GM23338 (cell line): Measurements from ENCODE around the gene AGAP2. TPM values are rescaled to one million over a fixed set of nuclear protein-coding genes. Genes with fewer than 3 reads are reported as not detected.

ENCODE experiments used
- ATAC-seq: fragments of 200-7000 bp; cut with Tn5 transposase; 3 replicates; pipeline ENCODE4 v1.9.1; 2020
- DNase-seq: peaks from one replicate; pipeline ENCODE4 v3.0.0-alpha.2; 2015; ENCODE audit warnings: low spot score
- H2AFZ ChIP-seq: fragments of 200-600 bp; sonication (generic); 2 replicates; pipeline ENCODE4 v1.8.0; 2016; ENCODE audit warnings: antibody characterized with exemption, mild to moderate bottlenecking, moderate library complexity
- H3F3A ChIP-seq: fragments of 200-600 bp; sonication (generic); replicated peaks from 2 replicates; pipeline ENCODE4 v1.8.0; 2017; ENCODE audit warnings: antibody characterized with exemption, mixed run types, low read depth
- H3K27ac ChIP-seq: fragments of 200-600 bp; sonication (generic); 2 replicates; pipeline ENCODE4 v1.6.1; 2016; ENCODE audit warnings: low read depth
- H3K27me3 ChIP-seq: fragments of 200-600 bp; sonication (generic); 2 replicates; pipeline ENCODE4 v1.8.0; 2016; ENCODE audit warnings: mild to moderate bottlenecking, mixed run types, moderate library complexity; ENCODE audit not compliant: insufficient read depth
- H3K36me3 ChIP-seq: fragments of 200-600 bp; sonication (generic); 2 replicates; pipeline ENCODE4 v1.8.0; 2016; ENCODE audit warnings: mild to moderate bottlenecking; ENCODE audit not compliant: insufficient read depth
- H3K4me1 ChIP-seq: fragments of 200-600 bp; sonication (generic); 2 replicates; pipeline ENCODE4 v1.8.0; 2016; ENCODE audit warnings: mild to moderate bottlenecking, moderate library complexity; ENCODE audit not compliant: insufficient read depth
- H3K4me2 ChIP-seq: fragments of 200-600 bp; sonication (generic); 2 replicates; pipeline ENCODE4 v1.7.1; 2017; ENCODE audit warnings: mixed run types
- H3K4me3 ChIP-seq: fragments of 200-600 bp; sonication (generic); 2 replicates; pipeline ENCODE4 v1.6.1; 2016; ENCODE audit warnings: mixed run types
- H3K79me2 ChIP-seq: fragments of 200-600 bp; sonication (generic); replicated peaks from 2 replicates; pipeline ENCODE4 v1.8.0; 2017; ENCODE audit warnings: mild to moderate bottlenecking; ENCODE audit not compliant: insufficient read depth
- H3K9me2 ChIP-seq: fragments of 200-600 bp; sonication (generic); 2 replicates; pipeline ENCODE4 v1.8.0; 2017; ENCODE audit not compliant: insufficient read depth
- H4K20me1 ChIP-seq: fragments of 200-600 bp; sonication (generic); replicated peaks from 2 replicates; pipeline ENCODE4 v1.8.0; 2017; ENCODE audit warnings: mild to moderate bottlenecking; ENCODE audit not compliant: insufficient read depth
- H3K27ac Mint-ChIP-seq: 2 replicates; pipeline ENCODE4 v1.8.0; 2020; ENCODE audit warnings: inconsistent platforms, mild to moderate bottlenecking, moderate library complexity, mixed read lengths
- H3K27me3 Mint-ChIP-seq: 3 replicates; pipeline ENCODE4 v1.8.0; 2022; ENCODE audit warnings: low read depth, mild to moderate bottlenecking, moderate library complexity, mixed read lengths, inconsistent platforms; ENCODE audit not compliant: insufficient read depth, poor library complexity
- H3K36me3 Mint-ChIP-seq: 3 replicates; pipeline ENCODE4 v1.8.0; 2021; ENCODE audit warnings: low read depth, mild to moderate bottlenecking, inconsistent platforms, moderate library complexity, mixed read lengths
- H3K4me1 Mint-ChIP-seq: 3 replicates; pipeline ENCODE4 v1.8.0; 2020; ENCODE audit warnings: mild to moderate bottlenecking, inconsistent platforms, mixed read lengths
- H3K4me3 Mint-ChIP-seq: 3 replicates; pipeline ENCODE4 v1.8.0; 2021; ENCODE audit warnings: moderate library complexity, mild to moderate bottlenecking, inconsistent platforms, mixed read lengths
- H3K9me3 Mint-ChIP-seq: 3 replicates; pipeline ENCODE4 v1.8.0; 2020; ENCODE audit warnings: moderate library complexity, mild to moderate bottlenecking, inconsistent platforms, mixed read lengths
- CREB1 ChIP-seq: fragments of 250-450 bp; sonication (Bioruptor Pico); IDR thresholded peaks from 2 replicates; pipeline ENCODE4 v1.5.0; 2020; ENCODE audit warnings: low read depth, mild to moderate bottlenecking, moderate library complexity
- CTCF ChIP-seq, 2 experiments: fragments of 200-600 bp in 1 of 2; sonication (generic) in 1 of 2; conservative IDR thresholded peaks; 2 replicates each; pipeline versions ENCODE4 v1.5.1 to v1.6.1; 2016 to 2017; ENCODE audit warnings: antibody characterized with exemption in 2 of 2, low read depth in 2 of 2, mild to moderate bottlenecking in 2 of 2, moderate library complexity in 1 of 2
- EZH2 ChIP-seq: fragments of 200-600 bp; sonication (generic); IDR thresholded peaks from one replicate; pipeline ENCODE4 v1.8.0; 2017; ENCODE audit warnings: antibody characterized with exemption, mild to moderate bottlenecking, low read depth; ENCODE audit not compliant: unreplicated experiment
- EZH2phosphoT487 ChIP-seq: fragments of 200-600 bp; sonication (generic); IDR thresholded peaks from one replicate; pipeline ENCODE4 v1.8.1; 2018; ENCODE audit warnings: antibody characterized with exemption; ENCODE audit not compliant: unreplicated experiment
- JUNB ChIP-seq: IDR thresholded peaks from one replicate; pipeline ENCODE4 v1.6.1; 2016; ENCODE audit warnings: antibody characterized with exemption; ENCODE audit not compliant: unreplicated experiment
- NANOG ChIP-seq: IDR thresholded peaks from 2 replicates; pipeline ENCODE4 v1.6.1; 2016; ENCODE audit warnings: antibody characterized with exemption, borderline replicate concordance
- POLR2AphosphoS5 ChIP-seq: IDR thresholded peaks from 2 replicates; pipeline ENCODE4 v1.6.1; 2016; ENCODE audit warnings: antibody characterized with exemption, low read depth
- STAT1 ChIP-seq: IDR thresholded peaks from one replicate; pipeline ENCODE4 v1.6.1; 2016; ENCODE audit warnings: antibody characterized with exemption; ENCODE audit not compliant: unreplicated experiment
- ZNF114 ChIP-seq: fragments of 250-450 bp; sonication (Bioruptor Pico); IDR thresholded peaks from 2 replicates; pipeline ENCODE4 v1.5.0; 2020; ENCODE audit warnings: mild to moderate bottlenecking, moderate library complexity
- ZNF331 ChIP-seq: fragments of 250-450 bp; sonication (Bioruptor Pico); IDR thresholded peaks from 2 replicates; pipeline ENCODE4 v1.5.0; 2020; ENCODE audit warnings: low read depth, mild to moderate bottlenecking, moderate library complexity
- ZNF462 ChIP-seq: fragments of 250-450 bp; sonication (Bioruptor Pico); IDR thresholded peaks from 2 replicates; pipeline ENCODE4 v1.5.0; 2020; ENCODE audit warnings: mild to moderate bottlenecking, moderate library complexity
- polyA plus RNA-seq: library from polyadenylated mRNA; unstranded; fragments of >200 nt; fragmentation: Nextera tagmentation; extraction: Ambion mirVana; gene quantifications from 2 replicates; pipeline ENCODE4 v1.2.1, GENCODE V29; 2016
- total RNA-seq: library from RNA; depleted of rRNA; stranded (reverse); fragments of >200 nt; shearing (Covaris generic); gene quantifications from 2 replicates; pipeline ENCODE4 v1.2.3, GENCODE V29; 2014
- TF ChIP-seq, protein P1 (sequence below): IDR thresholded peaks from one replicate; pipeline ENCODE4 v1.6.1; 2018; ENCODE audit warnings: antibody characterized with exemption; ENCODE audit not compliant: unreplicated experiment
- TF ChIP-seq, protein P2 (sequence below): IDR thresholded peaks from 2 replicates; pipeline ENCODE4 v1.6.1; 2016; ENCODE audit warnings: antibody characterized with exemption

The AGAP2 gene
- total and polyA plus RNA-seq, 2 experiments from 2014 or later: 0.36 to 1.3 TPM

- H3K4me1 Mint-ChIP-seq: no peaks in the 10 kb centered on the region
- no peak overlapping the region for H2AFZ ChIP-seq
- no peak overlapping the region for H3K4me2 ChIP-seq
- H3K36me3 Mint-ChIP-seq: peaks cover 4% of the 10 kb centered on the region; the same call in 2 of the 3 replicates
- peaks cover 4% of the 10 kb centered on the region; the same call in 1 of the 2 replicates for H4K20me1 ChIP-seq
- no peaks in the 10 kb centered on the region for H3K27me3 ChIP-seq
- TF ChIP-seq EZH2: no peak
- no peak for TF ChIP-seq NANOG
- no peak for TF ChIP-seq ZNF331 (CRISPR knock-in tag)
- no peak for TF ChIP-seq ZNF462 (CRISPR knock-in tag)
- TF ChIP-seq, protein P1, sequence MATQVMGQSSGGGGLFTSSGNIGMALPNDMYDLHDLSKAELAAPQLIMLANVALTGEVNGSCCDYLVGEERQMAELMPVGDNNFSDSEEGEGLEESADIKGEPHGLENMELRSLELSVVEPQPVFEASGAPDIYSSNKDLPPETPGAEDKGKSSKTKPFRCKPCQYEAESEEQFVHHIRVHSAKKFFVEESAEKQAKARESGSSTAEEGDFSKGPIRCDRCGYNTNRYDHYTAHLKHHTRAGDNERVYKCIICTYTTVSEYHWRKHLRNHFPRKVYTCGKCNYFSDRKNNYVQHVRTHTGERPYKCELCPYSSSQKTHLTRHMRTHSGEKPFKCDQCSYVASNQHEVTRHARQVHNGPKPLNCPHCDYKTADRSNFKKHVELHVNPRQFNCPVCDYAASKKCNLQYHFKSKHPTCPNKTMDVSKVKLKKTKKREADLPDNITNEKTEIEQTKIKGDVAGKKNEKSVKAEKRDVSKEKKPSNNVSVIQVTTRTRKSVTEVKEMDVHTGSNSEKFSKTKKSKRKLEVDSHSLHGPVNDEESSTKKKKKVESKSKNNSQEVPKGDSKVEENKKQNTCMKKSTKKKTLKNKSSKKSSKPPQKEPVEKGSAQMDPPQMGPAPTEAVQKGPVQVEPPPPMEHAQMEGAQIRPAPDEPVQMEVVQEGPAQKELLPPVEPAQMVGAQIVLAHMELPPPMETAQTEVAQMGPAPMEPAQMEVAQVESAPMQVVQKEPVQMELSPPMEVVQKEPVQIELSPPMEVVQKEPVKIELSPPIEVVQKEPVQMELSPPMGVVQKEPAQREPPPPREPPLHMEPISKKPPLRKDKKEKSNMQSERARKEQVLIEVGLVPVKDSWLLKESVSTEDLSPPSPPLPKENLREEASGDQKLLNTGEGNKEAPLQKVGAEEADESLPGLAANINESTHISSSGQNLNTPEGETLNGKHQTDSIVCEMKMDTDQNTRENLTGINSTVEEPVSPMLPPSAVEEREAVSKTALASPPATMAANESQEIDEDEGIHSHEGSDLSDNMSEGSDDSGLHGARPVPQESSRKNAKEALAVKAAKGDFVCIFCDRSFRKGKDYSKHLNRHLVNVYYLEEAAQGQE: no peak
- TF ChIP-seq STAT1: no peak
- TF ChIP-seq EZH2phosphoT487: no peak
- TF ChIP-seq, protein P2, sequence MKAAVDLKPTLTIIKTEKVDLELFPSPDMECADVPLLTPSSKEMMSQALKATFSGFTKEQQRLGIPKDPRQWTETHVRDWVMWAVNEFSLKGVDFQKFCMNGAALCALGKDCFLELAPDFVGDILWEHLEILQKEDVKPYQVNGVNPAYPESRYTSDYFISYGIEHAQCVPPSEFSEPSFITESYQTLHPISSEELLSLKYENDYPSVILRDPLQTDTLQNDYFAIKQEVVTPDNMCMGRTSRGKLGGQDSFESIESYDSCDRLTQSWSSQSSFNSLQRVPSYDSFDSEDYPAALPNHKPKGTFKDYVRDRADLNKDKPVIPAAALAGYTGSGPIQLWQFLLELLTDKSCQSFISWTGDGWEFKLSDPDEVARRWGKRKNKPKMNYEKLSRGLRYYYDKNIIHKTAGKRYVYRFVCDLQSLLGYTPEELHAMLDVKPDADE: no peak
- TF ChIP-seq CTCF (conservative IDR thresholded peaks at IDR 0.05; ENCODE audit: low read depth in 2 of 2): no peak
- no peak for TF ChIP-seq JUNB
- no peak for TF ChIP-seq ZNF114 (CRISPR knock-in tag)
- TF ChIP-seq POLR2AphosphoS5: no peak
- no peak for TF ChIP-seq CREB1 (CRISPR knock-in tag)
- DNase-seq (no peak), ATAC-seq (no peak)
- no peak overlapping the region for H3K4me3 Mint-ChIP-seq
- no peak overlapping the region for H3K27ac Mint-ChIP-seq
- no peaks in the 10 kb centered on the region for H3K36me3 ChIP-seq
- peaks cover 1% of the 10 kb centered on the region for H3K27me3 Mint-ChIP-seq
- no peak overlapping the region for H3K27ac ChIP-seq
- no peaks in the 10 kb centered on the region for H3F3A ChIP-seq
- no peak overlapping the region for H3K4me3 ChIP-seq
- H3K79me2 ChIP-seq: no peaks in the 10 kb centered on the region
- H3K9me3 Mint-ChIP-seq: no peaks in the 10 kb centered on the region
- no peaks in the 10 kb centered on the region for H3K9me2 ChIP-seq
- no peaks in the 10 kb centered on the region for H3K4me1 ChIP-seq
Observed at GRCh38 chr12:57712701-57713100, 25.8 kb downstream of the AGAP2 start.
